HL-60 (cell line): Measurements from ENCODE around the gene EML5.

ENCODE experiments used
- POLR2AphosphoS5 ChIP-seq: IDR thresholded peaks from 2 replicates; pipeline ENCODE4 v1.6.1; 2012; ENCODE audit warnings: low read depth
- TF ChIP-seq, protein P1 (sequence below): IDR thresholded peaks from 2 replicates; pipeline ENCODE4 v1.6.1; 2012; ENCODE audit warnings: low read depth; ENCODE audit not compliant: insufficient replicate concordance
- TF ChIP-seq, protein P2 (sequence below): IDR thresholded peaks from one replicate; pipeline ENCODE4 v1.5.1; 2011; ENCODE audit warnings: low read length, control low read depth, inconsistent platforms; ENCODE audit not compliant: insufficient read depth

DNA sequence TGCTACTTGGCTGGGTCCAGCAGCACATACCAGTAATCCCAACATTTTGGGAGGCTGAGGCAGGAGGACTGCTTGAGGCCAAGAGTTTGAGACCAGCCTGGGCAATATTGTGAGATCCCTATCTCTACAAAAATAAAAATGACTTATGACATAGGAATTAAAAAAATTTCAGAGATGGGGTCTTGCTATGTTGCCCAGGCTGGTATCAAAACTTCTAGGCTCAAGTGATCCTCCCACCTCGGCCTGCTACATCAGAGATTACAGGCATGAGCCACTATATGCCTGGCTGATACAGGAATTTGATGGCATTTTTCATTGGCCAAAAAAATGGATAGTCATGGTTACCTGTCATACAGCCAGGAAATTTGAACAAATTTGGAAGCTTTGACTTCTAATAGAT lies 175.3 kb downstream of the EML5 start:
- TF ChIP-seq, protein P1, sequence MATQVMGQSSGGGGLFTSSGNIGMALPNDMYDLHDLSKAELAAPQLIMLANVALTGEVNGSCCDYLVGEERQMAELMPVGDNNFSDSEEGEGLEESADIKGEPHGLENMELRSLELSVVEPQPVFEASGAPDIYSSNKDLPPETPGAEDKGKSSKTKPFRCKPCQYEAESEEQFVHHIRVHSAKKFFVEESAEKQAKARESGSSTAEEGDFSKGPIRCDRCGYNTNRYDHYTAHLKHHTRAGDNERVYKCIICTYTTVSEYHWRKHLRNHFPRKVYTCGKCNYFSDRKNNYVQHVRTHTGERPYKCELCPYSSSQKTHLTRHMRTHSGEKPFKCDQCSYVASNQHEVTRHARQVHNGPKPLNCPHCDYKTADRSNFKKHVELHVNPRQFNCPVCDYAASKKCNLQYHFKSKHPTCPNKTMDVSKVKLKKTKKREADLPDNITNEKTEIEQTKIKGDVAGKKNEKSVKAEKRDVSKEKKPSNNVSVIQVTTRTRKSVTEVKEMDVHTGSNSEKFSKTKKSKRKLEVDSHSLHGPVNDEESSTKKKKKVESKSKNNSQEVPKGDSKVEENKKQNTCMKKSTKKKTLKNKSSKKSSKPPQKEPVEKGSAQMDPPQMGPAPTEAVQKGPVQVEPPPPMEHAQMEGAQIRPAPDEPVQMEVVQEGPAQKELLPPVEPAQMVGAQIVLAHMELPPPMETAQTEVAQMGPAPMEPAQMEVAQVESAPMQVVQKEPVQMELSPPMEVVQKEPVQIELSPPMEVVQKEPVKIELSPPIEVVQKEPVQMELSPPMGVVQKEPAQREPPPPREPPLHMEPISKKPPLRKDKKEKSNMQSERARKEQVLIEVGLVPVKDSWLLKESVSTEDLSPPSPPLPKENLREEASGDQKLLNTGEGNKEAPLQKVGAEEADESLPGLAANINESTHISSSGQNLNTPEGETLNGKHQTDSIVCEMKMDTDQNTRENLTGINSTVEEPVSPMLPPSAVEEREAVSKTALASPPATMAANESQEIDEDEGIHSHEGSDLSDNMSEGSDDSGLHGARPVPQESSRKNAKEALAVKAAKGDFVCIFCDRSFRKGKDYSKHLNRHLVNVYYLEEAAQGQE: no peak
- TF ChIP-seq, protein P2, sequence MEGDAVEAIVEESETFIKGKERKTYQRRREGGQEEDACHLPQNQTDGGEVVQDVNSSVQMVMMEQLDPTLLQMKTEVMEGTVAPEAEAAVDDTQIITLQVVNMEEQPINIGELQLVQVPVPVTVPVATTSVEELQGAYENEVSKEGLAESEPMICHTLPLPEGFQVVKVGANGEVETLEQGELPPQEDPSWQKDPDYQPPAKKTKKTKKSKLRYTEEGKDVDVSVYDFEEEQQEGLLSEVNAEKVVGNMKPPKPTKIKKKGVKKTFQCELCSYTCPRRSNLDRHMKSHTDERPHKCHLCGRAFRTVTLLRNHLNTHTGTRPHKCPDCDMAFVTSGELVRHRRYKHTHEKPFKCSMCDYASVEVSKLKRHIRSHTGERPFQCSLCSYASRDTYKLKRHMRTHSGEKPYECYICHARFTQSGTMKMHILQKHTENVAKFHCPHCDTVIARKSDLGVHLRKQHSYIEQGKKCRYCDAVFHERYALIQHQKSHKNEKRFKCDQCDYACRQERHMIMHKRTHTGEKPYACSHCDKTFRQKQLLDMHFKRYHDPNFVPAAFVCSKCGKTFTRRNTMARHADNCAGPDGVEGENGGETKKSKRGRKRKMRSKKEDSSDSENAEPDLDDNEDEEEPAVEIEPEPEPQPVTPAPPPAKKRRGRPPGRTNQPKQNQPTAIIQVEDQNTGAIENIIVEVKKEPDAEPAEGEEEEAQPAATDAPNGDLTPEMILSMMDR: no peak
- TF ChIP-seq POLR2AphosphoS5: no peak
